Frontal cortex (tissue), 4 donors: ENCODE data around the gene EPYC. TPM values are rescaled to one million over a fixed set of nuclear protein-coding genes. Genes with fewer than 3 reads are reported as not detected.
A peak's percentile ranks its signal among the peaks of the same experiment; 100 is the strongest.
"Not testable (repeated sequence)": the region's sequence is repeated elsewhere in the genome, so short reads cannot be mapped to it uniquely, and the experiment has no call there.

ENCODE experiments used
- DNase-seq, 2 donors: peaks; one replicate each; pipeline ENCODE4 v3.0.0; 2012; ENCODE audit warnings: low spot score in 2 of 2
- FAIRE-seq: peaks from 2 replicates; lab custom pipeline; 2012; peaks lifted over from hg19 to GRCh38; lab: Jason Lieb, UNC
- total RNA-seq: library from RNA; depleted of rRNA; stranded (reverse); fragments of >200 nt; gene quantifications from one replicate; pipeline ENCODE4 v1.2.3, GENCODE V29; 2014
- donor health status: control.
- donor health status: control.
- donor health status: control.

EPYC gene
- total RNA-seq, 1 donor from 2014 or later: not detected

GRCh38 chr12:90995010-90995409, 9.8 kb downstream of the EPYC start:
- no peak for FAIRE-seq

DNA sequence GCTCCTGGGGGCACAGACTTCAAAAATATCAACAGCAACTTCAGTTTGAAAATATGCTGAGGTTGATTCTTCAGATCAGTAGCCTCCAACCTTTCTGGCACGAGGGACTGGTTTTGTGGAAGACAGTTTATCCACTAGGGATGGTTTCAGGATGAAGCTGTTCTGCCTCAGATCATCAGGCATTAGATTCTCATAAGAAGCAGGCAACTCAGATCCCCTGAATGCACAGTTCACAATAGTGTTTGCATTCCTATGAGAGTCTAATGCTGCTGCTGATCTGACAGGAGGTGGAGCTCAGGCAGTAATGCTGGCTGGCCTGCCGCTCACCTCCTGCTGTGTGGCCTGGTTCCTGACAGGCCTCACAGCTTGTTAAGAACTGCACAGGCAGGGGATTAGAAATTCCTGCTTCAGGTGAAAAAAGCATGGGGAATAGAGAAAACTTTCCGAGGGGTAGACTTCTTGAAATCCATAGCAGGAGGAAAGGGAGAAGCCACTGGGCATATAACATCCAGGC, 12.8 kb downstream of the EPYC start:
- no peak for FAIRE-seq
- DNase-seq: no peak

More at GRCh38 chr12:90995010-90995409, 9.8 kb downstream of the EPYC start:
- DNase-seq: no peak

DNA sequence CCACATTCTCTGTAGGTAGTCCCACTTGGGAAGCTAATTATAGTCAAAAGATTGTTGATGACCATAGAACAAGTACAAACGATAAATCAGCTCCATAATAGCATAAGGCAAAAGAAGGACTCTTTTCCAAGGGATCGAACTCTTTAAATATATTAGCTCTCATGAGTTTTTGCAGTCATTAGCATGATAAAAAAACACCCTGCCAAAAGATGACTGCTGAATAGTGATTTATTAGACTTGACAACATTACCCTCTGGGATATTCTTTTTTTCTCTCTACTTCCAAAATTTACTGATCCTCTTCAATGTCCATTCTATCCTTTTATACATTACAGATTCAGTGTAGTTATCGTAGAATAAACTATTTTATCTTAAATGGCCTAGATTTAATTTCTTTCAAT, 14.2 kb downstream of the EPYC start:
- DNase-seq (no peak), FAIRE-seq (no peak)

DNA sequence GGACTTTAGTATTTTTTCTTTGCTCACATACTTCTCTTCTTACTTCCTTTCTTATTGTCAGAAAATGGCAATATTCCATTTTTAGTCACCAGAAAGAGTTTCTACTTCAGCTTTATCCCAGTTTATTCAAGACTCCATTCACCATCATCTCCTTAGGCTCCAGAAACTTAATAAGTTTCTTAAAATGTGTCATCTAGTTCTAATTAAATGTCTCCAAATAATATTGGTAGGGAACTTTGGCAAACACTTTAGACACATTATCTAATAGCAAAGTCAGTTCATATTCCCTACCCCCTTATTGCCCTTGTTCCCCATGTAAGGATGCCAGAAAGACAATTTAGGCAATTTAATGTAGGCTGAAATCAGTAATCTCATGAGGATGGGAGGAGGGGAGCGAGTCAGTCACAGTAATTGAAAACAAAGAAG, 15.1 kb downstream of the EPYC start:
- DNase-seq (no peak), FAIRE-seq (no peak)

- FAIRE-seq (no peak), DNase-seq (no peak)
Observed at GRCh38 chr12:90987520-90987919, 17.3 kb downstream of the EPYC start.

- FAIRE-seq: no peak
- no peak for DNase-seq
Observed at GRCh38 chr12:90987101-90987500, 17.7 kb downstream of the EPYC start.

DNA sequence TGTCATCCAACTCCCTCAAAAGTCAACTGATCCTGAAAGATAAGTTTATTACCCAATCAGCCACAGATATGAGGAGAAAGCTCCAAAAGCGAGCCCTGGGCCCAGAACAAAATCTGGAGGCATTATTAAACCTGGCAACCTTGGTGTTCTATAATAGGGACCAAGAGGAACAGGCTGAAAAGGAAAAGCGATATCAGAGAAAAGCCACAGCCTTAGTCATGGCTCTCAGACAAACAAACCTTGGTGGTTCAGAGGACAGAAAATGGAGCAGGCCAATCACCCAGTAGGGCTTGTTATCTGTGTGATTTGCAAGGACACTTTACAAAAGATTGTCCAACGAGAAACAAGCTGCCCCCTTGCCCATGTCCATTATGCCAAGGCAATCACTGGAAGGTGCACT, 19.4 kb downstream of the EPYC start:
- not testable (repeated sequence) for FAIRE-seq, DNase-seq

GRCh38 chr12:90984114-90984513, 20.7 kb downstream of the EPYC start:
- DNase-seq (no peak), FAIRE-seq (no peak)

DNA sequence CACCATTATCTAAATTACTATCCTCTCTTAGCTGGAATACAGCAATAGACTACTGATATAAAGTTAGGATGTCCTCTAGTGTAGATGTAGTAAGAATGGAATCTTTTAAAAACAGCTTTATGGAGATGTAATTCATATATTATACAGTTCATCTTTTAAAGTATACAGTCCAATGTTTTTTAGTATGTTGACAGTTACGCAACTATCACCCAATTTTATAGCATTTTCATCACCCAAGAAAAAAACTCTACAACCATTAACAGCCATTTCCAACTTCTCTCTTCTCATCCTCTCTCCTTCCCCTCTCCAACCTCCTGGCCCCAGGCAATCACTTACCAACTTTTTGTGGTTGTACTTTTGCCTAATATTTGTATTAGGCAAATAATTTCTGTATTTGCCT, 22.6 kb downstream of the EPYC start:
- DNase-seq (no peak), FAIRE-seq (no peak)

GRCh38 chr12:90979951-90980350, 24.8 kb downstream of the EPYC start:
- DNase-seq: no peak
- FAIRE-seq: no peak

DNA sequence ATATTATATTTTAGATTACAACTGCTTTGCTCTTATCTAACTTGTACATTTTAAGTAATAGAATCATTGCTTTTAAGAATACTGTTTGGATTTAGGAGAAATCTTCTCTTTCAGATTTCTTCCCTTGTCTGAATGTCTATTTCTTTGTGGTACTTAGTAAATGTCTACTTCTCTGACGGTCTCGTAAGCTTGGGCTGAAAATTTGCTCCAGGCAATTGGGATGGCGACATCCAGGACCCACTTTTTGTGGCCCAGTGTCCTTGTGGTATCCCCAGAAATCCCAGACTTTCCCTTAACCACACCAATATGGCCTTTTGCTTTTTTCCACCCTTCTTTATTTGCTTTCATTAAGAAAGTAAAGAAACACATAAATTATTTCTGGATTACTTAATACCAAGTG, 25.8 kb downstream of the EPYC start:
- DNase-seq (no peak), FAIRE-seq (no peak)

DNA sequence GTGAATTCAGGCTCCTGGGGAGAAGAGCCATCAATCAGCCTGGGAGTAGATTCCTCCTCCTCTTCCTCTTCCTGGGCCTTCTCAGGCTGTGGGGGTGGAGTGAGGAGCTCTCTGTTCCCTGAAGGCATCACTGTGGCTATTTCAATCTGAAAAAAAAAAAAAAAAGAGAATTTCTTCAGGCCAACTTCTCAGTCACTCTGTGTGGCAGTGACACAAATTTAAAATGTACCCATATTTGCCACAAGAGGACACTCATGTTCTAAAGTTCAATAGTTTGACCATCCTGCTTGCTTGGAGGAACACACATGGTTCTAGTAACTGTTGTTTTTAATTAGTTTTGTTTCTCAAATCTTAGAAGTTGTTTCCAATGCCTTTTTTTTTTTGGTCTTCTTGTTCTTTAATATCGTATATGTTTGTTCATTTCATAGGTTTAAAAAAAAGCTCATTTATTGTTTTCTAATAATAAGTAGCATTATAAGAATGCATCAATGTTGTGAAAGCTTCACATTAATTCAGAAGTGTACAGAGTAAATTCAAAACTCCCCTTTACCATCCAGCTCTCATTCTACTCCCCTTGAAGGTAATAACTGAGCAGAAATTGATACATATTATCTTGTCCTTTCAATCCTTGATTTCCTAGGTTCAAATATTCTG, 26.5 kb downstream of the EPYC start:
- peak; percentile 50 for FAIRE-seq
- no peak for DNase-seq

DNA sequence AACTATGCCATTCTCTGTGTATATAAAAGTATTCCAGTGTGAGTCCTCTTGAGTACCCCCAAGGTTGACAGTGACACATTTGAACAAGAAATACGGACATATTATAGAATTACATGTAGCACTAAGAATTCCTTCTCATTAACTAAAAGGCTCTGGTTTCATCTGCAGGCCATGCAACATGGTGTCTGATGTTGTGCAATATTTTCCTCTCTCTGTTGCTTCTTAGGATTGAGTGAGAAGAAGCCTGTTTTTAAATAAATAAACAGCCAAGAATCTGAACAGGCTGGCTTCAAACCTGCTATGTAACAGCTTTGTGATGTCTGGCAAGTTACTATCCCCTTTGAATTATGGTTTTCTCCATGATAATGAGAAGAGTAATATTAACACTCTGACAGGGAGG, 27.5 kb downstream of the EPYC start:
- DNase-seq: no peak
- no peak for FAIRE-seq

DNA sequence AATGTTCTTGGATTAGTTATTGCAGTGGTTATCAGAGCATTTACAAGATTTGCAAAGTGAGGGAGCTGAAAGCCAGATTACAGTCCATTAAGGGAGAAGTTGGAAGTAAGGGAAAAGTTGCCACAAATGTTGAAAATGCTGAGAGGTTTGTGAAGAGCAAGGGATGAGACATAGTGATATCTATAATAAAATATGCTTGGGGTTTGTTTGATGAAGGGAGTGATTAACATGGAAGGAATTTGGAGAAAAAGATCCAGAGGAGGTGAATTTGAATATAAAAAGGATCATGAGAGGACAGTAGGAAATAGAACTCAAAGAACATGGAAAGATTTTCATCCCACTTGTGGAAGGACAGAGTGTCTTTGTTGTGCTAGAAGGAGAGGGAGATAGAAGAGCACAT, 30.5 kb downstream of the EPYC start:
- DNase-seq: no peak
- FAIRE-seq: no peak

DNA sequence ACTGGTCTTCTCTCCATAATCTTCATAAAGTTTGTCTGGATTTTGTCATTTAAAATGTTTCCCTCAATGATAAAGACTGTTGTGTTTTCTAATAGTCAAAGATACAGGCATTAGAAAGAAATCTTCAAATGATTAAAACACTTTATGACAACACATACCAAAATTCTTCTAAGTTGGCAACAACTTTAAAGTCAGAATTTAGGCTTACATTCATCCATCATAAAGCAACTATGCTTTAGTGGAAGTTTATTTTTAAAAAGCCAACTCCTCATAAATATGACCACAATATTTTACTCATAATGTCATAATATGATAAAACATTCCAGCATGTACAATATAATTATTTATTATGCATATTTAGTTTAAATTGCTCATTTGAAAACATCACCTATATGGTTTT, 32.5 kb downstream of the EPYC start:
- FAIRE-seq (no peak), DNase-seq (no peak)

DNA sequence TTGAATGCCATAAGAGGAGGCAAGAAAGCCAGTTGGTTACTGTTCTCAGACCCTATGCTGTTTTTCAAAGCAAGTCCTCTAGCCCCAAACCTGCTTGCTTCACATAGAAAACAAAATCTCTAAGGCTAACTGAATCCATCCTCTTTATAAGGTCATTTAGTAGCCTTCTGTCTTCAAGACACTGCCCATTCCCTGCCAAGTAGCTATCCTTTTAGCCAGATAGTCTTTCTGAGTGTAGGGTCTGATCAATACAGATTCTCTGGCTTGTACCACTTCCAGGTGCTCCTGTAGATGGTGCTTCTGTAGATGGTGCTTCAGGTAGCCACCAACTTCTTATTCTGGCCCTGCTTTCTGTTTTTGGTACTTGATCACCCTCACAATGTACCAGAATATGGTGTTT, 33.9 kb downstream of the EPYC start:
- DNase-seq (no peak), FAIRE-seq (no peak)

DNA sequence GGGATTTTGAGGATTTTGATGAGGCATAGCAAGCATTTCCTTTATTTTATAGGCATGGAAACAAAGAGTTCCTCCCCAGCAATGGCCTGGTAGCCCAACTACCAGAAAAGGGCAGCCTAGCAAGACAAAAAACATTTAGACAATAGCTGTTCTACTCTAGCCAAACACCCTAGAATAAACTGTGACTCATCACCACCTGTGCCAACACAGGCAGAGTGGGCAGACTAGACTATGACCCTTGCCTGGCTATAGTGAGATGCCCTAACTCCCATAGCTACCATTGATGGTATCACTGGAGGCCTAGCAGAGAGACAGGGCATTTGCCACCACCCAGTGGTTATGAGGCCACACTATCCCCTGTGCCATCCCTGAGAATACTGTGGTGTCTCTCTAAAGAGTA, 34.3 kb downstream of the EPYC start:
- FAIRE-seq (no peak), DNase-seq (no peak)

DNA sequence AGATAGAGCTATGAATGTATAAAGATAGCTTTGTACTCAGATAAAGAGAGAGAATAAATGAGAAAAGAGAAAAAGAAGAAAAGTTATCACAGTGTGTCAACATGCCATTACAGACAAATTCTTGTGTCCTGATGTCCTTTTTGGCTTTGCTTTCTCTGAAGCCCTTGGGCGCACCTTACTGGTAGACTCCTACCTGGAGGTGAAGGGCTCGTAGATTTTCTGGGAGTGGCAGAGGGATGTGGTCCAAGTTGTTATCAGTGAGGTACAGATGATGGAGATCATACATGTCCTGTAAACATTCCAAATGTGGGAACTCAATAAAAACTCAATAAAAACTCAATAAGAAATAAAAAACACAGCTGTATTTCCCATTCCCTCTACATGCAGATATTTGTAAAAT, 34.9 kb downstream of the EPYC start:
- DNase-seq (no peak), FAIRE-seq (no peak)

- FAIRE-seq: no peak
Observed at GRCh38 chr12:90969346-90969745, 35.4 kb downstream of the EPYC start.

GRCh38 chr12:90965204-90965603, 39.6 kb downstream of the EPYC start:
- DNase-seq: no peak
- no peak for FAIRE-seq

More at GRCh38 chr12:90969346-90969745, 35.4 kb downstream of the EPYC start:
- DNase-seq: no peak

- DNase-seq (no peak), FAIRE-seq (no peak)
Observed at GRCh38 chr12:90964616-90965015, 40.2 kb downstream of the EPYC start.

DNA sequence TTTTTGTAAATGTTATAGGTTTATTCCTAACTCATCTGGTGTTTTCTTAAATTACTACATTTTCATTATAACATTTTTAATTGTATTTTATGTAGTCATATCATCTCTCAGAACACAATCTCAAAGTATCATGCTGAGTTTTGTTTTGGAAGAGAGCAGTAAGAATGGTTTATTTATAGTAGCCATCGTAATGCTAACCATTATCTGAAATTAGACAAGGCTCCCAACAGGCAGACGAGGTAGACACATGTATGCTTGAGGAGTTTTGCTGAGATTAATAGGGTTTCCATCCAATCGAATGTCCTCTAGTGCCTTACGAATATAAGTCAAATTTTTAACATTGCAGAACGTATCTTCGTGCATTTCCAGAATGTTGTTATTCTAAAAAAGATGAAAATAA, 40.8 kb downstream of the EPYC start:
- DNase-seq (no peak), FAIRE-seq (no peak)
